GM19455 (cell line): ENCODE data around the gene GALK1.

Experiments used
- ATAC-seq: cut with Tn5 transposase; IDR thresholded peaks from one replicate; pipeline ENCODE4 v1.9.1; 2021; ENCODE audit not compliant: unreplicated experiment

The GALK1 gene

DNA sequence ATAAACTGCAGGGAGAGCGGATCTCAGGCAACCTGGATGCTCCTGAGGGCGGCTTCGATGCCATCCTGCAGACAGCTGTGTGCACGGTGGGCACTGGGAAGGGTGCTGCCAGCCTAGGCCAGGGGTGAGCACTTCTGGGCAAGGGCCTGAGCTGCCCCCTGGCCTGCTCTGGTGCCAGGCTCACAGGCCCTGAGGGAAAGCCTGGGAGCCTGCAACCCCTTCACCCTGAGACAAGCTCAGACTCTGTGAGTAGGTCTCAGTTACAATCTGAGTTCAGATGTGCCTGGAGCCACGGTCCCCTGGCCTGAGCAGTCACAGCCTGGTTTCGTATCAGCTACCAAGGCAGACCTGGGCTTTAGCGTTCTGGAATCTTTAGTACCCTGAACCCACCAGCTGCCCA is 35.6 kb downstream of the GALK1 start:
- no peak for ATAC-seq

DNA sequence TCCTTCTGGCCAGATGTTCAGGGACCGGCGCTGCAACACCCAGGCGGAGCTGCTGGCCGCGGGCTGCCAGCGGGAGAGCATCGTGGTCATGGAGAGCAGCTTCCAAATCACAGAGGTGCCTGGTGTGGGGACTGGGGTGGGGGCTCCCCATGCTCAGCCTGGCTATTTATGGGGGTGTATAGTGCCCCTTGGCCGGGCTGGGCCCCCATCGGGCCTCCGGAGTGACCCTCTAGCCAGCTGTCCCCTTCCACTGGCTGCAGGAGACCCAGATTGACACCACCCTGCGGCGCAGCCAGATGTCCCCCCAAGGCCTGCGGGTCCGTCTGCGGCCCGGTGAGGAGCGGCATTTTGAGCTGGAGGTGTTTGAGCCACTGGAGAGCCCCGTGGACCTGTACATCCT is 37.6 kb downstream of the GALK1 start:
- no peak for ATAC-seq

DNA sequence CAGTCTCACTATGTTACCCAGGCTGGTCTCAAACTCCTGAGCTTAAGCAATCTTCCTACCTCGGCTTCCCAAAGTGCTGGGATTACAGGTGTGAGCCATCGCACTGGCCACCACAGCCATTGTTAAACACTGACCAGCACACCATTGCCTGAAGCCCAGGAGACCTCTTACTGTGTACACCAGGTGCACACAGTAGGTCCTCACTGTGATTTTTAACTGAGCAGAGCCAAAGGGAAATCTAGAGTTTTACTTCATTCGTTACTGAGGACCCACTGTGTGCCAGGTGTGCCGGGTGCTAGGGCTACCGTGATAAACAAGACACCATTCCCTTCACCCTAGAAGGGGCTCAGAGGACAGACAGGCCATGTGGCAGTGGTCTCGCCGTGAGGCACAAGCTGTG is 39.5 kb downstream of the GALK1 start:
- no peak for ATAC-seq

DNA sequence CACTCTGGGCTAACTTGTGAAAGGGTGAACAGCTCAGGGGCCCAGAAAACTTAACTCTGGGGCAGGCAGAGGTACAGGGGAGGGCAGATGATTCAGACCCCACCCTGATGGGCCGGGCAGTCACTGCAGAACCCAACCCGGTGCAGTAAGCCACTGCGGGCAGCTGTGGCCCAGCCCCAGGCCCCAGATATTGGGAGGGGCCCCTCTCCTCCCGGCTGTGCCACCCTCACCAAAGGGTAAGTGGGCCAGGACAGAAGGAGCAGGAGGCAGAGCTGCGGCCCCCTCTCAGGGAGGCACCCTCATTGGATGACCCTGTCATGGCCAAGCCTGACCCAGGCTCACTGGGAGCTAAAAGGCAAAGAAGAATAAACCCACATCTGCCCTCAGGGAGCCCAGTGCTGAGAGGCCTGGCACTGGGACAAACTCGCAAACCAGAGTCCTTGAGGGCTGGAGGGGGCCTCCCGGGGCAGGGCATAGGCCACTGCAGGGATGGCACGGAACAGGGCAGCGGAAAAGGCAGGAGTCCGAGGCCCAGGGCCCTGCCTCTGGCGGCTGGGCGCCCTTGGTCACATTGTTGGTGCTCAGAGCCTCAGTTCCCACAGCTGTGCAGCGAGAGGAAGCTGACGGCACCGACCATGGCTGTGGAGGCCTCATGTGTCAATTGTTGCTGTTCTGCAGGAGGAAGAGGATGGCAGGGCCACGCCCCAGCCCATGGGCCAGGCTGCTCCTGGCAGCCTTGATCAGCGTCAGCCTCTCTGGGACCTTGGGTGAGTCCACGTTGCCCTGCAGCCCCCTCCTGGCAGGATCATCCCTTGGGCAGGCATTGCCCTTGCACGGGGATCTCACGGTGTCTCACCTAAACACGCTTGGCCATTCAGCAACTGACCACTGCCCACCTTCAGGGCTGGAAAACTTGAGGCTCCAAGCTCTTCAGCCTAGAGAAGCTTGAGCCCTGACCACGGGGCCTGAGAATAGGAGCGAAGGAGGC is 40.7 kb downstream of the GALK1 start:
- ATAC-seq, result no peak

DNA sequence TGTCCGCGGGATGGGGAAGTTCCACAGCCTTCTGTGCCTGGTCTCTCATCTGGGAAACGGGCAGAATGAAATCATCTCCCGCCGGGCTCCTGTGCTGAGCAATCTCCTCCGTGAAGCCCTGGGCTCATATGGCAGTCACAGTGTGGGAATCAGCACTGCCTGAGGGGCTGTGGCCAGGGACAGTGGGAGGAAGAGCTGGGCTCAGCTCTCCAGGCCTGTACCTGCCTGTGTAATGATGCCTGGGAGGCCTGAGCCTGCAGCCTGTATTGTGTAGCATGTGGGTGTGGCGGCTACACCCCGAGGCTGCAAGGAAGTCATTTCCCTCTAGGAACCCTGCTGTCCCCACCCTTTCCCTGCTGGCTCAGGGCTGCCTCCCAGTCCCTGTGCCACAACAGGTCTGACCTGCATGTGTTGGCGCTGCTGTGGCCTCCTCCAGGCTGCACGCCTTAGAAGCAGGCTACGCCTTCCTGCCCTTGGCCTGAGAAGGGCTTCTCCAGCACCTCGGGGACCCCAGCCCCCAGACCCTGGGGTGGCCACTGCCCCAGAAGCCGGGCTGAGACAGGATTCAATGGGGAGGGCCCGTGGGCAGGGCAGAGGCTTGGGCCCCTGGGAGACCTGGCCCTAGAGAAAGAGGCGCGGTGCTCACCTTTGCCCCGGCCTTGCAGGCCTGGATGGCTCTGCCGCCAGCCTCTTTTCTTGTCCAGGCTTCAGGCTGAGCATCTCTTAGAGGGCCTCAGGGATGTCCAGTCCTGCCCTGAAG is 41.6 kb downstream of the GALK1 start:
- ATAC-seq, result no peak

DNA sequence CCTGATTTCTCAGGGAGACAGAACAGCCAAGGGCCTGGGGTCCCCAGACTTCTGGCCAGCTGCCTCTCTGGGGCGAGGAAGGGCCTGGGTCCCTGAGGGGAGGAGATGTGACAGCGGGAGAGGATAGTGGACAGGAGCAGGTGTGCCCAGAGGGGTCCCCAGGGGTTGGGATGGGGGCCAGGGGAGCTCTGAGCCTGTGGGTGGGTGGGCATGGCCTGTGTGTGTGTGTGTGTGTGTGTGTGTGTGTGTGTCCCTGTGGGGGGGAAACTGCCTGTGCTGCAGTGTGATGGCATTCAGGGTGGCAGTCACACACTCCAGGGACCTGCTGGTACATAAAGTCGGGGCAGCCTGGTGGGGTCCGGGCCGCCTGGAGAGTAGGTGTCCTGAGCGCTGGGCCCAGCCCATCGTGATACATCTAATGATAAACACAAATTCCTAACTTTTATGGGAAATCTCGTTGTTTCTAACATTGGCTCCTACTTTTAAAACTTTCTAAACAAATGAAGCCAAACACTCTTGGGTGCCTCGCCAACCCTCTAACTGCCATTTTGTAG is 42.4 kb downstream of the GALK1 start:
- ATAC-seq, result no peak

DNA sequence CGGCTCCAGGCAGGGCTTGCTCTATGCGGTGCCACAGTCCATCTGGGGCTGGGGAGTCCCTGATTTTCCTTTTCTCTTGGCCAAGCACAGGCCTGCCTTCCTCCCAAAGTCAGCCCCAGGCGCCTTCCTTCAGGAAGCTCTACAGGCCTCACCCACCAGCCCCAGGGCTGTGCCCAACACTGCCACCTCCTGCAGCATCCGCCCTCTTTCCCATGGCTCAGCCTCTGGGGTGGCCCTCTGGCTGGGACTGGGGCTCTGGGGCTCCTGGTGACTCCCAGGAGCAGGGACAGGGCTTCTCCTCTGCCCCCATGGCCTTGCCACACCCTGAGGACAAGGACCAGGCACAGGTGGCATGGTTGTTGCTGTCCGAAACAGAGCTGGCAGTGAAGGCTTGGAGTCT is 42.9 kb downstream of the GALK1 start:
- ATAC-seq, result no peak

DNA sequence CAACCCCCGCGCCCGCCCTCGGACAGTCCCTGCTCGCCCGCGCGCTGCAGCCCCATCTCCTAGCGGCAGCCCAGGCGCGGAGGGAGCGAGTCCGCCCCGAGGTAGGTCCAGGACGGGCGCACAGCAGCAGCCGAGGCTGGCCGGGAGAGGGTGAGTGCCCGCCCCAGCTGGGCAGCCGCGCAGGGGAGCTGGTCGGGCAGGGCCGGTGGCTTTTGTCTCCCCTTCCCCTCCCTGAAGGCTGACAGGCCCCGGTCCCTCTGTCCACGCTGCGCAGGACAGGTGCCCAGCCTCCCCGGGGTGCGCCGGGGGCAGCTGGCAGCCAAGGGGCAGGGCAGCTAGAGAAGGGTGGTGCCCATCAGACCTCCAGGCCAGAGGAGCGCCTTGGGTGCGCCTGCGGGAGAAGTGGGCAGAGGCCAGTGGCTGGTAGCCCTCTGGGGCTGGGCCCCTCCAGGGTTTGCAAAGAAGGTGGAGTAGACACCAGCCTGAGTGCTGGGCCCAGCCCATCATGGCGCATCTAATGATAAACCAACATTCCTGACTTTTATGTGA is 43.5 kb downstream of the GALK1 start:
- no peak for ATAC-seq

DNA sequence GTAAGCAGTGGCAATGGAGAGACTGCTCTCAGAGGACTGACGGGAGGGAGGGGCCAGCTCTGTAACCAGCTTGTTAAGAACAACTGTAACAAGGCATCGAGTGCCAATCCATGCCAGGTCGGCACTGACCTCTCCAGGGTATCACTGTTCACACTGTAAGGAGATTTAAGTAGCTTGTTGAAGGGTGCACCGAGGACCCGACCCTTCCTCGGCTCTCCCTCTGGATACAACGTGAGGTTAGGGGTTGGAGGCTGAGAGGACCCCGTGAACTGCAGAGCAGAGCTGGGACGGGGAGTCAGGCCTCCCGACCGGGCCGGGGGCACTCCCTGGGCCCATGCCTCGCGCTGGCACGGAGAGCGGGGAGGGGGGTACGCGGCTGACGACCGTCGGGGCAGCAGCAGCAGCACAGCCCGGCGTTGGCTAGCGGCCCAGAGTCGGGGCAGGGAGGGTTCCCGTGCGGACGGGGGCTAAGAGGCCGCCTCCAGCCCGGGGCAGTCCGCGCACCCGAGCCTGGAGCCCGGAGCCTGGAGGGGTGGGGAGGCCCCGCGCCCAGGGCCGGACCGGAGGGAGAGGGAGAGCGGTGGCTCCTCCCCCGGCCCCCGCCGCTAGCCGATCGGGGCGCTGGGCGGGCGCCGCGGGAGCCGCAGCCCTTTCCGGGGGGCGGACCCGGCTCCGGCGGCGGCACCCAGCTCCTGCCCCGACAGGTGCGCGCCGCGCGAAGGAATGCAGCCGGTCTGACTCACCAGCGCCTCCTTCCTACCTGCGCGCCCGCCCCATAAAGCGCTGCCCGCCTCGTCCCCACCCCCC is 44.1 kb downstream of the GALK1 start, which contains the start of gene ITGB4:
Gene ITGB4 (plus strand): TSS at position 804 of the 807 bp plus-strand sequence. CDS start 3,245 bp downstream, outside the sequence.
- ATAC-seq, result no peak

DNA sequence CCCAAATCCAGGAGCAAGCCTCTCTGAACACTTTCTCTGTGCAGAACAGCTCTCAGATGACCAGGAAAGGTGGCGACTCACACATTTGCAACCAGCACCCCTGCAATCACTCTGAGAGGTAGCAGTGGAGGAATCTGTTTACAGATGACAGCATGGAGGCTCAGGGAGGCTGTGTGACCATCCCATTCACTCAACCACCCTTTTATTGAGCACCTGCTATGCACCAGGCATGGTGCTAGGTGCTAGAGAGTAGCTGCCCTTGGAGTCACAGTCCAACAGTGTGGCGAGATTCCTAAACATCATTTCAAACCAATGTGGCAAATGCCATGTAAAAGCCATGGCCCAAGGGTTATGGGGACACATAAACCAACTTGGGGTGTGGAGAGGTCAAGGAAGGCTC is 45.3 kb downstream of the GALK1 start:
- no peak for ATAC-seq

DNA sequence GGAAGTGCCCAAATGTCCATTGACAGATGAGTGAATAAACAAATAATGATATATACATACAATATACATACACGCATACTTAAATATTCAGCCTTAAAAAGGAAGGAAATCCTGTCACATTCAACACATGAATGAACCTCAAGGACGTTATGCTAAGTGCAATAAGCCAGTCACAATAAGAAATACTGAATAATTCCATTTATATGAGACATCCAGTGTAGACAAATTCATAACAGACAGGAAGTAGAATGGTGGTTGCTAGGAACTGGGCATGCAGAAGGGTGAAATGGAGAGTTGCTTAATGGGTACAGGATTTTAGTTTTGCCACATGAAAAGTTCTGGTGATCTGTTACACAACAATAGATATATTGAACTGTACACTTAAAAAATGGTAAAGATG is 52.5 kb downstream of the GALK1 start:
- ATAC-seq, result no peak
